Measurements from ENCODE around the gene RHOU.
"Not testable (repeated sequence)": the region's sequence is repeated elsewhere in the genome, so short reads cannot be mapped to it uniquely, and the experiment has no call there.

The RHOU gene

DNA sequence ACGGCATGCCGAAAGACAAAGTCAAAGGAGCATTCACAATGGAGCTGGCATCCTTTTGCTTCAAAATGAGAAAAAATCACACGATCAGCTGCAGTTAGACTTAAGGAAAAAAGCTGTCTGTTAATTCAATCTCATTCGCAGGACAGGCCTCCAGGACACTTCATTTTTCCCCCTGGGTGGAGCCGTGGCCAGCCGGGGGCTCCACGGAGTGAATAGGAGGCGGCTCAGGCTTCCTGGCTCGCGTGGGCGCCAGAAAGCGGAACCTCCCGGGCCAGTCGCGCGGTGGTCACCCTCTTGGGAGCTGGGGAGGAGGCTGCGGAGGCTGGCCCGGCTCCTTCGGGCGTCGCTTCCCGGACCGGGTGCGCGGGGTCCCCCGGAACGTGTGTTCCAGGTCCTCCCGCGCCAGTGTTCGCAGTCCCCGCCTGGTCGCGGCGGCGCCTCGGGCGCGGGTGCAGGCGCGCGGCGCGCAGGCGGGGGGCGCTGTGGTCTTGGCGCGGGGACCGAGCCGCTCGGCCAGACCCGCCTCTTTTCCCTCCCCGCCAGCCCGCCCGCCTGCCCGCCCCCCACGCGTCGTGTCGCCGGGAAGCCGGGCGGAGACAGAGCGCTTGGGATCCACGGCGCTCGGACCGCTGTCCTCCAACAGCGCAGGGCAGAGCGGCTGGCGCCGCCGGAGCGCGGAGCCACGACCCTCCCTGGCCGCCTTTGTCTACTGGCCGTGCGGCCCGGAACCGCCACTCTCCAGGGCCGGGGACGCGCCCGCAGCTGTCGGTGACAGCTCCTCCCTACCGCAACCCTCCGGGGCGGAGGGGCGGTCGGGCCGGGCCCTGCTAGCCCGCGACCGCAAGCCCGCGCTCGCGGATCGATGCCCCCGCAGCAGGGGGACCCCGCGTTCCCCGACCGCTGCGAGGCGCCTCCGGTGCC, at the start of gene RHOU:
RHOU (plus strand) TSS at position 599 of the 921 bp plus-strand sequence; CDS start at position 863, 264 bp downstream.
- DNase-seq: peak; percentile 84

- no peak for DNase-seq
These were observed 47.7 kb upstream of the RHOU start for GRCh38 chr1:228687587-228687986.

GRCh38 chr1:228689255-228689654, 46.0 kb upstream of the RHOU start:
- DNase-seq: no peak

- no peak for DNase-seq
These were observed 44.1 kb upstream of the RHOU start for GRCh38 chr1:228691211-228691610.

DNA sequence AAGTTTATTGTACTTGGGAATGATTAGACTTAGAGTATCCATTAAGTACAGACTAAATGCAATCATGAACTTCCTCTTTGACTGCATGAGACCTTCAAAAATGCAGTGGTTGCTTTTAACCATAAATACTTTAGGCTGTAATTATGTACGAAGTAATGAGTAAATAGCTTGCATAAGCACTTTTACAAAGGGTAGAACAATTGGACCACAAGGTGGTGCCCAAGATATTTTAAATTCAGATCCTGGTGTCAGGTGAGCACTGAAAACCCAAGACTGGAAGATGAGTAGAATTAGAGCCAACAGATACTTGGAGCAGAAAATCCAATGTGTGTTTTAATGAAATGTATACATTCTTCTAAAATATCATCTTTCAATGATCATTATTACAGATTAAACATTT, 43.4 kb upstream of the RHOU start:
- DNase-seq: no peak

- DNase-seq: not testable (repeated sequence)
These were observed 40.8 kb upstream of the RHOU start for GRCh38 chr1:228694447-228694846.

- no peak for DNase-seq
These were observed 40.0 kb upstream of the RHOU start for GRCh38 chr1:228695015-228695955.

- no peak for DNase-seq
These were observed 37.9 kb upstream of the RHOU start for GRCh38 chr1:228697207-228698016.

DNA sequence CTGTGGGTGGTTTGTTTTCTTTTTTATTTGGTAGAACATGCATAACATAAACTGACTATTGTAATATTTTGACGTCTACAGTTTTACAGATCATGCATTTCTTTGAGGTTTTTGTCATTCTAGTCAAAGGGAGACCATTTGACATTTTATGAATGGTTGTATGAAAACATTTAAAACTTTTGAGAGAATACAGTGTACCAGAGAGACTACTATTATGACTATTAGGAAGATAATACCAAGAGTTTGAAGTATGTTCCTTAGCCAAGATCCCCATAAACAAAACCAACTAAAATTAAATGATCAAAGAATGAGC, 37.3 kb upstream of the RHOU start:
- DNase-seq: no peak

GRCh38 chr1:228702433-228702832, 32.8 kb upstream of the RHOU start:
- no peak for DNase-seq

GRCh38 chr1:228706305-228706704, 29.0 kb upstream of the RHOU start:
- no peak for DNase-seq

DNA sequence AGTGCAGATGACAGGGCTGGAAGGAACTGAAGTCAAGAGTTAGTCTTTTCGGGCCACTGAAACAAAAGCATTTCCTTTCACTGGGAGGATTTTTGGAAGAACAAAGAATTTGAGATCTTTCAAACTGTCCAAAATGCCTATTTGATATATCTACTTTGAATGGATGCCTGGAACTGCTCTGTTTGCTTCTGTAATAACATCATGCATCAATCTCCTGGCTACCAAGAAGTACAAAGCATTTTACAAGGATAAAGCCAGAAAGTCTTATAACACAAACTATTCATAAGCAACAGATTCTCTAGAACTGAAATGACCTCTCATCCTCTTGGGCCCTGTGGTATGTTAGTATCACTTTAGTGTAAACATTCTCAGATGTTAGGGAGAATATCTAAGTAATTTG, 18.2 kb upstream of the RHOU start:
- no peak for DNase-seq

- no peak for DNase-seq
These were observed 13.9 kb upstream of the RHOU start for GRCh38 chr1:228721407-228721806.

- DNase-seq: no peak
These were observed 12.0 kb upstream of the RHOU start for GRCh38 chr1:228723287-228723686.

DNA sequence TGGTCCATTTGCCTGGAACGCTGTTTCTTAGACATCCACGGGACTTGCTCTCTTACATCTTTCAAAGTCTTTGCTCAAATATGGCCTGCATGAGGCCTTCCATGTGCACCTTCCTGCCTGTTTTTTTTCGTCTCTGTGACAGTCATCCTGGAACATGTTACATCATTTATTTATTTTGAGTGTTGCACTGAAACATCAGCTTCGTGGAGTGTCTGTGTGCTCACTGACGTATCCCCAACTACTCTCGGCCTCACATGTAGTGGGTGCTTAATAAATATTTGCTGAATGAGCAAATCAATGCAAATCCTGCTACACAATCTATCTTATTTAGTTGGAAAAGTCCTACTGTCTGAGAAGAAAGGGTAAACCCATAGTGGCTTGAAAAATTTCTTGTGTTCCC, 11.4 kb upstream of the RHOU start:
- DNase-seq: no peak

- no peak for DNase-seq
These were observed 10.1 kb upstream of the RHOU start for GRCh38 chr1:228725178-228725577.

DNA sequence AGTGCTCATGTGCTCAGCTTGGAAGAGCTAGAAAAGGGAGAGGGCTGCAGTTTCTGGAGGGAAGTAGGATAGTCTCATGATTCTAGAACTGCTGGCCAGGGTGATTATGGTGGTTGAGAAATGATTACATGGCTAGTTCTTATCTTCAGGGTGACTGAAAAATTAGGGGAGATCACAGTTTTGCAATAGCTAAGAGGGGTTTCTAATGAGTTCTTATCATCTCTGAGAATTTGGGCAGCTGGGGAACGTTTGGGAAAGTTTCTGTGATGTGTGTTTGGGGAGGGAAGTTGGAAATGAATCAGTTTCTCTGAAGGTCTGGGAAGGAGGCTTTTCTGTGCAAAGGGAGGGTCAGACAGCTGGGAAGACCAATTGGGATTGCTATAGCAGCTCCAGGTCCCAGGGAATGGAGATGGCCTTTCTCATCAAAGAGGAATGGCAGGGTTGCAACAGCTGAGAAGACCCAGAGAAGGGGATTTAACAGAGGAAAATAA, 7.6 kb upstream of the RHOU start:
- DNase-seq: no peak

- DNase-seq: no peak
These were observed 2.9 kb upstream of the RHOU start for GRCh38 chr1:228732426-228732825.

GRCh38 chr1:228733576-228733975, 1.7 kb upstream of the RHOU start:
- no peak for DNase-seq

DNA sequence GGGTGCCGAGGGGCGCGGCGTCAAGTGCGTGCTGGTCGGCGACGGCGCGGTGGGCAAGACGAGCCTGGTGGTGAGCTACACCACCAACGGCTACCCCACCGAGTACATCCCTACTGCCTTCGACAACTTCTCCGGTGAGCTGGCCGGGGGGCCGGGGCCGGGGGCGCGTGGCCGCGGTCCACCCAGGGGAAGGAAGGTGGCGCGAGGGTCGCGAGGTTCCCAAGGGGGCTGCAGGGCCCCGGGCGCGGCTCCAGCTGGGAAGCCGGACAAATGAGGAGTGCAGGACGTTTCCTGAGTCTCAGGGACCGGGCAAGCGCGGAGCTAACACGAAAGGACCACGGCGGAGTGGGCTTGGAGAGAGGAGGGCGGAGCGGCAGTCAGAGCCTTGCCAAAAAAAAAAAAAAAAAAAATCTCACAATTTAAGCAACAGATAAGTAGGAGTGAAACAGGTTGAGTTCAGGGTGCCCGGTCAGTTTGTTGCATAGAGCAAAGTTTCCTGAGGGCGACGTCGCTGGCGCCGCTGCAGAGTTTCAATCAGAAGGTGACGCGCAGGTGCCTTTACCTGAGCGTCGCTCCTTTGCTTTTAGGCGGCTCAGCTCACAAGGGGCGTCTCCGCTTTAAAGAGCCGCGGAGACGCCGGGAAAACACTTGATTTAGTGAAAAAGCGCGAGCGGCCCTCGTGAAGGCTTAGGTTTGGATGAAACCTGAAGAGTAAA, 750 bp downstream of the RHOU start:
- no peak for DNase-seq

- no peak for DNase-seq
These were observed 1.7 kb downstream of the RHOU start for GRCh38 chr1:228736844-228737445.

- no peak for DNase-seq
These were observed 2.3 kb downstream of the RHOU start for GRCh38 chr1:228737601-228738041.

All from activated CD8-positive, alpha-beta memory T cell treated with anti-CD3 and anti-CD28 coated beads, Interleukin-2, amount 50 U/mL, for 48 hours (primary cell).